SW480 (cell line): Measurements from ENCODE around the gene NAA16.
A peak's percentile ranks its signal among the peaks of the same experiment; 100 is the strongest.
"Not testable (repeated sequence)": the region's sequence is repeated elsewhere in the genome, so short reads cannot be mapped to it uniquely, and the experiment has no call there.

Experiments
- DNase-seq: peaks from one replicate; pipeline ENCODE4 v3.0.0-alpha.2; 2016; ENCODE audit warnings: low spot score

NAA16 gene

GRCh38 chr13:41356385-41356648, 45.2 kb downstream of the NAA16 start:
- not testable (repeated sequence) for DNase-seq

GRCh38 chr13:41356786-41357185, 45.7 kb downstream of the NAA16 start:
- no peak for DNase-seq

- no peak for DNase-seq
Measured at GRCh38 chr13:41361491-41361890, 50.4 kb downstream of the NAA16 start.

- DNase-seq: no peak
Measured at GRCh38 chr13:41364043-41364442, 53.0 kb downstream of the NAA16 start.

- DNase-seq: no peak
Measured at GRCh38 chr13:41365631-41366030, 54.6 kb downstream of the NAA16 start.

- DNase-seq: no peak
Measured at GRCh38 chr13:41370736-41371135, 59.7 kb downstream of the NAA16 start.

- DNase-seq: no peak
Measured at GRCh38 chr13:41377446-41377845, 66.4 kb downstream of the NAA16 start.

- DNase-seq: no peak
Measured at GRCh38 chr13:41382431-41382830, 71.4 kb downstream of the NAA16 start.

GRCh38 chr13:41383386-41383785, 72.3 kb downstream of the NAA16 start:
- DNase-seq: no peak

GRCh38 chr13:41384749-41385503, 73.9 kb downstream of the NAA16 start:
- DNase-seq: no peak

- no peak for DNase-seq
Measured at GRCh38 chr13:41386211-41386610, 75.1 kb downstream of the NAA16 start.

GRCh38 chr13:41387576-41387975, 76.5 kb downstream of the NAA16 start:
- DNase-seq: no peak

GRCh38 chr13:41388143-41388881, 77.2 kb downstream of the NAA16 start:
- no peak for DNase-seq

GRCh38 chr13:41389580-41389979, 78.5 kb downstream of the NAA16 start:
- DNase-seq: no peak

GRCh38 chr13:41394166-41394565, 83.1 kb downstream of the NAA16 start:
- DNase-seq: no peak

- DNase-seq: no peak
Measured at GRCh38 chr13:41398494-41399170, 87.6 kb downstream of the NAA16 start.

GRCh38 chr13:41401366-41401765, 90.3 kb downstream of the NAA16 start:
- DNase-seq: no peak

GRCh38 chr13:41402691-41403511, 91.8 kb downstream of the NAA16 start:
- peak; percentile 7 for DNase-seq

GRCh38 chr13:41403983-41404382, 92.9 kb downstream of the NAA16 start:
- DNase-seq: no peak

- DNase-seq: no peak
Measured at GRCh38 chr13:41405367-41405766, 94.3 kb downstream of the NAA16 start.

- DNase-seq: no peak
Measured at GRCh38 chr13:41407380-41407779, 96.3 kb downstream of the NAA16 start.

GRCh38 chr13:41408121-41408520, 97.1 kb downstream of the NAA16 start:
- DNase-seq: no peak
